ENCODE results near the gene CCT8. TPM values are rescaled to one million over a fixed set of nuclear protein-coding genes. Genes with fewer than 3 reads are reported as not detected.

Gene CCT8
- total RNA-seq, 1 experiment from 2014 or later, result 356 TPM

DNA sequence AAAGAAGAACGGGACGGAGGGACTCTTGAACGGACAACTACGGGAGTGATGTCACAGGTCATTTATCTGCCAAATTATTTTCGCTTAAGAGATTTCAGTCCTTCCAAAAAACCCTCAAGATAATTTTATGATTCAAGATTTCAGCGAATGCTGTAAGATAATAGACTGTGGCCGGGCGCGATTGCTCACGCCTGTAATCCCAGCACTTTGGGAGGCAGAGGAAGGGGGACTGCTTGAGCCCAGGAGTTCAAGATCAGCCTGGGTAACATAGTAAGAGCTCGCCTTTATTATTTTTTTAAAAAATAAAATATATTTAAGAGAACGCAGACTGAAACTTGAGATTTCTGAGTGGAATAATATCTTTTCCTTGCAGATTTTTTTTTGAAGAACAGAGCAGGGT is 54.9 kb downstream of the CCT8 start:
- H3K4me1 Mint-ChIP-seq, result peaks cover 5 to 8% of the 10 kb centered on the region in 2 experiments
- H3K4me3 Mint-ChIP-seq, result peak overlapping the region; percentile 79 to 81
- Histone ChIP-seq H2BK15ac (ENCODE audit: low read depth, low read length) (no peak overlapping the region), H3K14ac (ENCODE audit: insufficient read depth, low read length) (no peak overlapping the region), H2AK5ac (ENCODE audit: insufficient read length, low read length) (no peak overlapping the region), H3K23me2 (ENCODE audit: insufficient read length, low read depth, low read length, poor library complexity, severe bottlenecking) (no peaks in the 10 kb centered on the region), H3K9ac (ENCODE audit: extremely low read depth, insufficient read length, low read length) (peak overlapping the region; percentile 96), H3K9me3 (ENCODE audit: control insufficient read depth, low read depth, low read length) (no peaks in the 10 kb centered on the region), H2BK20ac (ENCODE audit: low read depth, low read length, poor library complexity, severe bottlenecking) (no peak overlapping the region), H3K56ac (ENCODE audit: insufficient read length, low read depth, low read length) (no peak overlapping the region), H3K79me1 (ENCODE audit: insufficient read depth, low read depth, low read length, poor library complexity, severe bottlenecking) (no peaks in the 10 kb centered on the region), H3K79me2 (ENCODE audit: insufficient read depth, low read length) (no peaks in the 10 kb centered on the region), H4K20me1 (ENCODE audit: control insufficient read depth, insufficient read depth, insufficient read length) (no peaks in the 10 kb centered on the region), H3K4me1 (ENCODE audit: insufficient read depth, low read length) (no peaks in the 10 kb centered on the region; the same call in 1 of the 2 replicates), H4K91ac (ENCODE audit: insufficient read length, low read depth, low read length) (no peak overlapping the region), H2BK5ac (ENCODE audit: insufficient read length, low read length) (no peak overlapping the region), H2BK12ac (ENCODE audit: insufficient read length, low read depth, low read length) (no peak overlapping the region), H3K27ac (ENCODE audit: insufficient read length, low read depth, low read length) (no peak overlapping the region), H2BK120ac (ENCODE audit: low read depth, low read length, poor library complexity, severe bottlenecking) (no peak overlapping the region), H2AFZ (ENCODE audit: low read length) (no peak overlapping the region), H4K5ac (ENCODE audit: insufficient read length, low read depth, low read length) (no peak overlapping the region), H3K18ac (ENCODE audit: insufficient read length, low read depth, low read length) (no peak overlapping the region), H3K23ac (ENCODE audit: insufficient read length, low read depth, low read length) (no peak overlapping the region), H3K27me3 (ENCODE audit: insufficient read depth, low read length) (no peaks in the 10 kb centered on the region), H4K8ac (replicated peaks; ENCODE audit: insufficient read length, low read depth, low read length) (no peak overlapping the region), H3K4me2 (ENCODE audit: insufficient read depth, insufficient read length, low read length) (peak overlapping the region; percentile 35), H3K4ac (ENCODE audit: low read depth, low read length) (no peak overlapping the region), H3T11ph (ENCODE audit: low read length) (no peak overlapping the region)
- H3K9me3 Mint-ChIP-seq, result no peaks in the 10 kb centered on the region; a peak in 2 of 5 replicates
- TF ChIP-seq, protein P1, sequence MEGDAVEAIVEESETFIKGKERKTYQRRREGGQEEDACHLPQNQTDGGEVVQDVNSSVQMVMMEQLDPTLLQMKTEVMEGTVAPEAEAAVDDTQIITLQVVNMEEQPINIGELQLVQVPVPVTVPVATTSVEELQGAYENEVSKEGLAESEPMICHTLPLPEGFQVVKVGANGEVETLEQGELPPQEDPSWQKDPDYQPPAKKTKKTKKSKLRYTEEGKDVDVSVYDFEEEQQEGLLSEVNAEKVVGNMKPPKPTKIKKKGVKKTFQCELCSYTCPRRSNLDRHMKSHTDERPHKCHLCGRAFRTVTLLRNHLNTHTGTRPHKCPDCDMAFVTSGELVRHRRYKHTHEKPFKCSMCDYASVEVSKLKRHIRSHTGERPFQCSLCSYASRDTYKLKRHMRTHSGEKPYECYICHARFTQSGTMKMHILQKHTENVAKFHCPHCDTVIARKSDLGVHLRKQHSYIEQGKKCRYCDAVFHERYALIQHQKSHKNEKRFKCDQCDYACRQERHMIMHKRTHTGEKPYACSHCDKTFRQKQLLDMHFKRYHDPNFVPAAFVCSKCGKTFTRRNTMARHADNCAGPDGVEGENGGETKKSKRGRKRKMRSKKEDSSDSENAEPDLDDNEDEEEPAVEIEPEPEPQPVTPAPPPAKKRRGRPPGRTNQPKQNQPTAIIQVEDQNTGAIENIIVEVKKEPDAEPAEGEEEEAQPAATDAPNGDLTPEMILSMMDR (conservative IDR thresholded peaks at IDR 0.05), result no peak
- WGBS (ENCODE audit: extremely low coverage, insufficient read length, low lambda C conversion rate), result no CpG with 5 or more reads among the region's 12 CpGs
- H3K36me3 Mint-ChIP-seq (ENCODE audit: insufficient read depth in 1 of 3, low read depth in 3 of 3), result no peaks in the 10 kb centered on the region
- H3K27ac Mint-ChIP-seq, result peak overlapping the region in 2 of 3 experiments; percentile 30 to 80; a peak in 1 of 7 replicates
- no peaks in the 10 kb centered on the region; the same call in 1 of the 2 replicates for H3K27me3 Mint-ChIP-seq (ENCODE audit: low read depth)
- no peak for DNase-seq

Data from H9 (cell line).